IMR-90 (cell line): Measurements from ENCODE around the gene ZNF23. TPM values are rescaled to one million over a fixed set of nuclear protein-coding genes. Genes with fewer than 3 reads are reported as not detected.

ENCODE experiments used
- ATAC-seq: fragments of 200-7000 bp; cut with Tn5 transposase; 2 replicates; pipeline ENCODE4 v1.9.1; 2020; ENCODE audit warnings: low read depth, mild to moderate bottlenecking, moderate library complexity
- BruUV-seq: library from RNA; stranded (reverse); fragments of 400-500 nt; replicated peaks from 2 replicates; lab custom pipeline; 2021; lab: Mats Ljungman, UMichigan
- CTCF ChIA-PET: fragments of 300-600 bp; formaldehyde crosslinking; extraction: SDS; loops from one replicate; lab custom pipeline; 2021; ENCODE audit warnings: antibody characterized with exemption; lab: Yijun Ruan, JAX
- POLR2A ChIA-PET: fragments of 300-600 bp; sonication (Branson Sonifier 250); formaldehyde crosslinking; loops from one replicate; lab custom pipeline; 2022; ENCODE audit warnings: antibody characterized with exemption; ENCODE audit not compliant: unreplicated experiment; lab: Charles Lee
- DNase-seq: peaks from one replicate; pipeline ENCODE4 v3.0.0; 2013
- H2AFZ ChIP-seq: replicated peaks from 2 replicates; pipeline ENCODE3; 2013; ENCODE audit warnings: low read length, mild to moderate bottlenecking; ENCODE audit not compliant: poor library complexity
- H2AK5ac ChIP-seq: 2 replicates; pipeline ENCODE4 v1.6.1; 2013; ENCODE audit warnings: low read depth, low read length, inconsistent platforms
- H2AK9ac ChIP-seq: replicated peaks from 2 replicates; pipeline ENCODE3; 2013; ENCODE audit warnings: mild to moderate bottlenecking, low read depth, low read length, moderate library complexity; ENCODE audit not compliant: poor library complexity
- H2BK120ac ChIP-seq: 2 replicates; pipeline ENCODE4 v1.6.1; 2013; ENCODE audit warnings: low read depth, low read length, inconsistent platforms
- H2BK15ac ChIP-seq: 3 replicates; pipeline ENCODE4 v1.6.1; 2013; ENCODE audit warnings: low read depth, low read length, inconsistent platforms
- H2BK20ac ChIP-seq: 2 replicates; pipeline ENCODE4 v1.6.1; 2013; ENCODE audit warnings: low read depth, mild to moderate bottlenecking, inconsistent platforms, low read length, moderate library complexity
- H2BK5ac ChIP-seq: 2 replicates; pipeline ENCODE4 v1.6.1; 2013; ENCODE audit warnings: mild to moderate bottlenecking, low read depth, low read length, inconsistent platforms; ENCODE audit not compliant: poor library complexity, severe bottlenecking
- H3K14ac ChIP-seq: replicated peaks from 2 replicates; pipeline ENCODE4 v1.6.1; 2013; ENCODE audit warnings: low read depth, low read length, inconsistent platforms
- H3K18ac ChIP-seq: 2 replicates; pipeline ENCODE4 v1.6.1; 2013; ENCODE audit warnings: low read depth, low read length, control low read depth
- H3K23ac ChIP-seq: 2 replicates; pipeline ENCODE4 v1.6.1; 2013; ENCODE audit warnings: low read depth, low read length, inconsistent platforms
- H3K27ac ChIP-seq: 2 replicates; pipeline ENCODE4 v1.5.1; 2013; ENCODE audit warnings: mild to moderate bottlenecking, control low read depth, low read length; ENCODE audit not compliant: insufficient read depth
- H3K27me3 ChIP-seq: 2 replicates; pipeline ENCODE4 v1.6.1; 2013; ENCODE audit warnings: low read length; ENCODE audit not compliant: control insufficient read depth, insufficient read depth
- H3K36me3 ChIP-seq: 2 replicates; pipeline ENCODE4 v1.6.1; 2013; ENCODE audit warnings: low read length, mixed read lengths; ENCODE audit not compliant: control insufficient read depth, insufficient read depth
- H3K4ac ChIP-seq: 2 replicates; pipeline ENCODE4 v1.6.1; 2013; ENCODE audit warnings: low read depth, low read length, inconsistent platforms
- H3K4me1 ChIP-seq: 2 replicates; pipeline ENCODE4 v1.6.1; 2013; ENCODE audit warnings: low read length, mixed read lengths; ENCODE audit not compliant: control insufficient read depth, insufficient read depth
- H3K4me2 ChIP-seq: 2 replicates; pipeline ENCODE4 v1.6.1; 2013; ENCODE audit warnings: low read depth, mild to moderate bottlenecking, control low read depth, low read length, moderate library complexity
- H3K4me3 ChIP-seq: 2 replicates; pipeline ENCODE4 v1.5.1; 2013; ENCODE audit warnings: low read depth, mild to moderate bottlenecking, control low read depth, low read length, moderate library complexity; ENCODE audit not compliant: insufficient read depth
- H3K56ac ChIP-seq: 2 replicates; pipeline ENCODE4 v1.6.1; 2013; ENCODE audit warnings: low read length, inconsistent platforms; ENCODE audit not compliant: insufficient read depth; ENCODE audit errors: extremely low read depth
- H3K79me1 ChIP-seq, 2 experiments: 2 replicates each; pipeline ENCODE4 v1.6.1; 2013; ENCODE audit warnings: low read length in 2 of 2, inconsistent platforms in 1 of 2, low read depth in 1 of 2
- H3K9ac ChIP-seq: 2 replicates; pipeline ENCODE4 v1.6.1; 2013; ENCODE audit warnings: low read depth, low read length, control low read depth
- H3K9me1 ChIP-seq: 2 replicates; pipeline ENCODE4 v1.6.1; 2013; ENCODE audit warnings: low read length, inconsistent platforms; ENCODE audit not compliant: insufficient read depth
- H3K9me3 ChIP-seq: 2 replicates; pipeline ENCODE4 v1.6.1; 2013; ENCODE audit warnings: low read length; ENCODE audit not compliant: control insufficient read depth, insufficient read depth
- H4K20me1 ChIP-seq: 2 replicates; pipeline ENCODE4 v1.6.1; 2013; ENCODE audit warnings: low read length, inconsistent platforms; ENCODE audit not compliant: insufficient read depth
- H4K5ac ChIP-seq: 2 replicates; pipeline ENCODE4 v1.6.1; 2013; ENCODE audit warnings: mild to moderate bottlenecking, low read depth, low read length, control low read depth
- H4K8ac ChIP-seq, 2 experiments: 2 replicates each; pipeline ENCODE4 v1.6.1; 2013; ENCODE audit warnings: low read depth in 2 of 2, low read length in 2 of 2, control low read depth in 1 of 2, inconsistent platforms in 1 of 2
- H4K91ac ChIP-seq: 2 replicates; pipeline ENCODE4 v1.6.1; 2013; ENCODE audit warnings: low read depth, low read length, inconsistent platforms; ENCODE audit not compliant: insufficient read depth
- BHLHE40 ChIP-seq: fragments of 150-350 bp; IDR thresholded peaks from 2 replicates; pipeline ENCODE4 v1.6.1; 2016; ENCODE audit warnings: mild to moderate bottlenecking, low read depth, low read length
- CEBPB ChIP-seq: IDR thresholded peaks from 2 replicates; pipeline ENCODE4 v1.6.1; 2012; ENCODE audit warnings: low read depth, low read length, improper control_type of control experiment
- CHD1 ChIP-seq: IDR thresholded peaks from 2 replicates; pipeline ENCODE4 v1.6.1; 2012; ENCODE audit warnings: low read depth, low read length, improper control_type of control experiment
- ELK1 ChIP-seq: fragments of 150-350 bp; IDR thresholded peaks from 2 replicates; pipeline ENCODE4 v1.6.1; 2016; ENCODE audit warnings: low read depth, mild to moderate bottlenecking, low read length, moderate library complexity, borderline replicate concordance
- MAZ ChIP-seq: IDR thresholded peaks from 2 replicates; pipeline ENCODE4 v1.6.1; 2012; ENCODE audit warnings: low read depth, mild to moderate bottlenecking, low read length, improper control_type of control experiment, moderate library complexity, borderline replicate concordance
- MXI1 ChIP-seq: IDR thresholded peaks from 2 replicates; pipeline ENCODE4 v1.6.1; 2012; ENCODE audit warnings: low read depth, mild to moderate bottlenecking, low read length, moderate library complexity, borderline replicate concordance
- NFE2L2 ChIP-seq: fragments of 150-350 bp; IDR thresholded peaks from 2 replicates; pipeline ENCODE4 v1.6.1; 2016; ENCODE audit warnings: low read depth, mild to moderate bottlenecking, low read length
- RFX5 ChIP-seq: IDR thresholded peaks from 2 replicates; pipeline ENCODE4 v1.8.0; 2012; ENCODE audit warnings: low read depth, mild to moderate bottlenecking, low read length, moderate library complexity
- WGBS, 2 experiments: methylation state at CpG; one replicate each; pipeline versions ENCODE4 v1.1.5 to v1.1.7; 2013; ENCODE audit warnings: missing lambda C conversion rate in 2 of 2; ENCODE audit not compliant: insufficient read length in 1 of 2; ENCODE audit errors: extremely low coverage in 2 of 2; 5-methylcytosine and 5-hydroxymethylcytosine counted together
- dilution Hi-C: fragments of 300-500 bp; cut with HindIII; formaldehyde crosslinking; loops from one replicate; pipeline ENCODE4 v1.14.3; 2018; ENCODE audit warnings: low sequenced_read_pairs; ENCODE audit not compliant: unreplicated experiment
- in situ Hi-C: fragments of 300-500 bp; cut with MboI; formaldehyde crosslinking; loops from 3 replicates; pipeline ENCODE4 v1.14.3; 2019; ENCODE audit warnings: low sequenced_read_pairs, inconsistent platforms, mixed read lengths
- intact Hi-C: fragments of 100-400 bp; cut with micrococcal nuclease; formaldehyde crosslinking; loops from 2 replicates; pipeline ENCODE4 v1.10.0; 2022
- polyA plus RNA-seq, 3 experiments: library from polyadenylated mRNA; depleted of rRNA; stranded (reverse); fragments of >200 nt; gene quantifications; 2 replicates each; pipeline ENCODE4 v1.2.3, GENCODE V29; 2012; ENCODE audit warnings: low replicate concordance in 1 of 3
- total RNA-seq: library from RNA; depleted of rRNA; stranded (reverse); fragments of >200 nt; gene quantifications from 2 replicates; pipeline ENCODE4 v1.2.3, GENCODE V29; 2012
- TF ChIP-seq, protein P1 (sequence below): conservative IDR thresholded peaks from 2 replicates; pipeline ENCODE4 v1.5.1; 2012; ENCODE audit warnings: mild to moderate bottlenecking, low read depth, low read length, improper control_type of control experiment

Gene ZNF23
- total and polyA plus RNA-seq, 2 of the 4 experiments (the other 2 are of a cell fraction) = 7.5 to 8.8 TPM

DNA sequence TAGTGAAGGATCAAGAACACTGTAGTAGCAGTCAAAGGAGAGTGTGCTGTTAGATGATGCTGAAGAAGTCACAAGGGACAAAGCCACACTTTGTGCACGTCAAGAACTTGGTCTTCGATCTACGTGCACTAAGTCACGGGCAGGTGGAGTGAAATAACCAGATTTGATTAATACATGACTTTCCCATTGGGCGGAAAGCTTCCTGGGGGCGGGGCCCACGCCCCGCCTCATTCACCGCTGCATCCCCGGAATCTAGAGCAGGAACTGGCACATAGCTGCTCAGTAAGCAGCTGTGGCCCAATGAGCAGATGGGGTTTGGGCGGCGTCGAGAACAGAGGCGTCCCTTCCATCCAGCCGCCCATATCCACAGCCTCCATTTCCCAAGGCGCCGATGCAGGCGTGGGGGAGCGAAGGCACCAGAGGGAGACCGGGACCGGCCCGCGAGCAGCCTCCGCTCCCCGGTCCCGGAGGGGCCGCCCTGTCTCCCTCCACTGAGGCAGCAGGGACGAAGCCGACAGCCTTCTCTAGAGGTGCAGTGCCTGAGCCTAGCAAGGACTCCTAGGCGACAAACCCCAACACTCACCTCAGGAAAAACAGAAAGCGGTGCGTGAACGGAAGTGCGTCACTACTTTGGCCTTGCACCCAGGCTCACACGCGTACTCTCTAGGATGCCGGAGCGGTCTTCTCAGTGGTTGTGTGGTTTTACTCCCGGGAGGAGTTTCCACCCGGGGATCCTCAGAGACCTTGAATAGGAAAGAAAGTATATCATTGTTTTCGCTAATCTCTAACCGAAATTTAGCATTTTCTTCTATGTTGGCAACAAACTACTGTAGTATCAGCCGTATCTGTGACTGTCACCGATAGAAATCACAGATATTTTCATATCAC lies 22.2 kb upstream of the ZNF23 start (continued):
- TF ChIP-seq CHD1 (peak; percentile 82; the same call in 1 of the 2 replicates), BHLHE40 (no peak; the same call in 1 of the 2 replicates), CEBPB (no peak), NFE2L2 (no peak)

DNA sequence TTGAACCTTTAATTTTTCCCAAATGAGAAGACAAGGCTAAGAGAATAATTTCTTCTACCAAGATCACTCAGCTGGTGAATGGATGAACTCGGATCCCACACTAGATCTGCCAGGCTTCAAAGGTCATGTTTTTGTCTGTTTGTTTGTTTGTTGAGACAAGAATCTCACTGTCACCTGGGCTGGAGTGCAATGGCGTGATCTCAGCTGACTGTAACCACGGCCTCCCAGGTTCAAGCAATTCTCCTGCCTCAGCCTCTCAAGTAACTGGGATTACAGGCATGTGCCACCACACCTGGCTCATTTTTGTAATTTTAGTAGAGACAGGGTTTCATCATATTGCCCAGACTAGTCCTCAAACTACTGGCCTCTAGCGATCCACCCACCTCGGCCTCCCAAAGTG lies 20.5 kb upstream of the ZNF23 start:
- POLR2A ChIA-PET = no interaction called here
- no TSS peak for BruUV-seq
- H3K9me1 ChIP-seq = 0 out of 2 replicates have a peak, but pooled peaks cover 2% of the 10 kb centered on the region

More for the DNA sequence above, 20.5 kb upstream of the ZNF23 start:
- DNase-seq (no peak), ATAC-seq (no peak)
- H4K20me1 ChIP-seq = no peaks in the 10 kb centered on the region
- no peak overlapping the region for H2BK20ac ChIP-seq
- intact Hi-C loops = no loop called here
- dilution Hi-C loops = no loop called here
- no peak overlapping the region for H2BK5ac ChIP-seq
- peaks cover 6% of the 10 kb centered on the region for H3K36me3 ChIP-seq
- no peak overlapping the region for H3K4ac ChIP-seq
- no peak overlapping the region for H2BK120ac ChIP-seq
- H3K9me3 ChIP-seq = no peaks in the 10 kb centered on the region; the same call in 1 of the 2 replicates
- no peak overlapping the region for H3K14ac ChIP-seq
- H2AFZ ChIP-seq = no peak overlapping the region
- H3K9ac ChIP-seq = no peak overlapping the region
- H2BK15ac ChIP-seq = no peak overlapping the region
- H3K4me3 ChIP-seq = no peak overlapping the region
- in situ Hi-C loops = loop anchor here (25.0 kb wide), 1 partner anchor 695 kb away; no protein-coding TSS in a partner anchor
- no peak overlapping the region for H4K8ac ChIP-seq
- H4K5ac ChIP-seq = no peak overlapping the region
- no peak overlapping the region for H3K4me2 ChIP-seq
- no peak overlapping the region for H3K18ac ChIP-seq
- no peaks in the 10 kb centered on the region for H3K27me3 ChIP-seq
- peaks cover 6 to 7% of the 10 kb centered on the region in 2 experiments; a peak in 3 of 4 replicates for H3K79me1 ChIP-seq
- no CpG with 5 or more reads among the region's 5 CpGs for WGBS, 2 experiments
- no peak overlapping the region for H2AK9ac ChIP-seq
- no peak overlapping the region for H3K27ac ChIP-seq
- H4K91ac ChIP-seq = no peak overlapping the region
- H3K56ac ChIP-seq = no peak overlapping the region
- no peak overlapping the region for H3K23ac ChIP-seq
- H2AK5ac ChIP-seq = no peak overlapping the region
- no peaks in the 10 kb centered on the region for H3K4me1 ChIP-seq
- TF ChIP-seq MXI1 (no peak), RFX5 (no peak), MAZ (no peak), ELK1 (no peak), BHLHE40 (no peak)
- TF ChIP-seq, protein P1, sequence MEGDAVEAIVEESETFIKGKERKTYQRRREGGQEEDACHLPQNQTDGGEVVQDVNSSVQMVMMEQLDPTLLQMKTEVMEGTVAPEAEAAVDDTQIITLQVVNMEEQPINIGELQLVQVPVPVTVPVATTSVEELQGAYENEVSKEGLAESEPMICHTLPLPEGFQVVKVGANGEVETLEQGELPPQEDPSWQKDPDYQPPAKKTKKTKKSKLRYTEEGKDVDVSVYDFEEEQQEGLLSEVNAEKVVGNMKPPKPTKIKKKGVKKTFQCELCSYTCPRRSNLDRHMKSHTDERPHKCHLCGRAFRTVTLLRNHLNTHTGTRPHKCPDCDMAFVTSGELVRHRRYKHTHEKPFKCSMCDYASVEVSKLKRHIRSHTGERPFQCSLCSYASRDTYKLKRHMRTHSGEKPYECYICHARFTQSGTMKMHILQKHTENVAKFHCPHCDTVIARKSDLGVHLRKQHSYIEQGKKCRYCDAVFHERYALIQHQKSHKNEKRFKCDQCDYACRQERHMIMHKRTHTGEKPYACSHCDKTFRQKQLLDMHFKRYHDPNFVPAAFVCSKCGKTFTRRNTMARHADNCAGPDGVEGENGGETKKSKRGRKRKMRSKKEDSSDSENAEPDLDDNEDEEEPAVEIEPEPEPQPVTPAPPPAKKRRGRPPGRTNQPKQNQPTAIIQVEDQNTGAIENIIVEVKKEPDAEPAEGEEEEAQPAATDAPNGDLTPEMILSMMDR = no peak
- CTCF ChIA-PET = no interaction called here
